H9 (cell line): ENCODE data around the gene MEGF8. TPM values are rescaled to one million over a fixed set of nuclear protein-coding genes. Genes with fewer than 3 reads are reported as not detected.

Source experiments
- DNase-seq: peaks from one replicate; pipeline ENCODE4 v3.0.0-alpha.2; 2017
- H2AFZ ChIP-seq: one replicate; pipeline ENCODE4 v1.6.1; 2013; ENCODE audit warnings: mild to moderate bottlenecking, low read length, control low read depth, moderate library complexity
- H2AK5ac ChIP-seq: 2 replicates; pipeline ENCODE4 v1.6.1; 2013; ENCODE audit warnings: low read length, control low read depth, mixed read lengths; ENCODE audit not compliant: insufficient read length
- H2BK120ac ChIP-seq: one replicate; pipeline ENCODE4 v1.6.1; 2013; ENCODE audit warnings: low read depth, mild to moderate bottlenecking, low read length, control low read depth, inconsistent platforms; ENCODE audit not compliant: poor library complexity, severe bottlenecking
- H2BK12ac ChIP-seq: 2 replicates; pipeline ENCODE4 v1.6.1; 2013; ENCODE audit warnings: low read length, control low read depth, mixed read lengths, low read depth; ENCODE audit not compliant: insufficient read length
- H2BK15ac ChIP-seq: 2 replicates; pipeline ENCODE4 v1.6.1; 2013; ENCODE audit warnings: low read depth, low read length, control low read depth
- H2BK20ac ChIP-seq: one replicate; pipeline ENCODE4 v1.6.1; 2013; ENCODE audit warnings: low read depth, mild to moderate bottlenecking, low read length, control low read depth, inconsistent platforms; ENCODE audit not compliant: poor library complexity, severe bottlenecking
- H2BK5ac ChIP-seq: 2 replicates; pipeline ENCODE4 v1.6.1; 2013; ENCODE audit warnings: low read length, control low read depth, mixed read lengths; ENCODE audit not compliant: insufficient read length
- H3K14ac ChIP-seq: 2 replicates; pipeline ENCODE4 v1.6.1; 2013; ENCODE audit warnings: low read length, control low read depth; ENCODE audit not compliant: insufficient read depth
- H3K18ac ChIP-seq: 2 replicates; pipeline ENCODE4 v1.6.1; 2013; ENCODE audit warnings: low read depth, mild to moderate bottlenecking, mixed read lengths, low read length, control low read depth; ENCODE audit not compliant: insufficient read length
- H3K23ac ChIP-seq: 2 replicates; pipeline ENCODE4 v1.6.1; 2013; ENCODE audit warnings: low read length, control low read depth, mixed read lengths, low read depth; ENCODE audit not compliant: insufficient read length
- H3K23me2 ChIP-seq: 2 replicates; pipeline ENCODE4 v1.6.1; 2013; ENCODE audit warnings: low read depth, mild to moderate bottlenecking, mixed read lengths, low read length, control low read depth; ENCODE audit not compliant: insufficient read length, poor library complexity, severe bottlenecking
- H3K27ac ChIP-seq: 2 replicates; pipeline ENCODE4 v1.5.1; 2013; ENCODE audit warnings: low read length, control low read depth, mixed read lengths, low read depth; ENCODE audit not compliant: insufficient read length
- H3K27me3 ChIP-seq: 2 replicates; pipeline ENCODE4 v1.6.1; 2013; ENCODE audit warnings: low read length, control low read depth, inconsistent platforms; ENCODE audit not compliant: insufficient read depth
- H3K4ac ChIP-seq: 2 replicates; pipeline ENCODE4 v1.6.1; 2013; ENCODE audit warnings: low read depth, mild to moderate bottlenecking, control low read depth, inconsistent platforms, low read length, moderate library complexity
- H3K4me1 ChIP-seq: 2 replicates; pipeline ENCODE4 v1.6.1; 2013; ENCODE audit warnings: low read length, control low read depth, inconsistent platforms; ENCODE audit not compliant: insufficient read depth
- H3K4me2 ChIP-seq: 2 replicates; pipeline ENCODE4 v1.6.1; 2013; ENCODE audit warnings: low read length, control low read depth, mixed read lengths; ENCODE audit not compliant: insufficient read length, insufficient read depth
- H3K56ac ChIP-seq: 2 replicates; pipeline ENCODE4 v1.6.1; 2013; ENCODE audit warnings: low read depth, mild to moderate bottlenecking, mixed read lengths, low read length, control low read depth; ENCODE audit not compliant: insufficient read length
- H3K79me1 ChIP-seq: 2 replicates; pipeline ENCODE4 v1.6.1; 2013; ENCODE audit warnings: low read depth, mild to moderate bottlenecking, moderate library complexity, low read length, control low read depth, inconsistent platforms; ENCODE audit not compliant: insufficient read depth, poor library complexity, severe bottlenecking
- H3K79me2 ChIP-seq: 2 replicates; pipeline ENCODE4 v1.6.1; 2013; ENCODE audit warnings: low read length, control low read depth, inconsistent platforms; ENCODE audit not compliant: insufficient read depth
- H3K9ac ChIP-seq: 2 replicates; pipeline ENCODE4 v1.6.1; 2013; ENCODE audit warnings: low read length, control low read depth, mixed read lengths; ENCODE audit not compliant: insufficient read length; ENCODE audit errors: extremely low read depth
- H3K9me3 ChIP-seq: one replicate; pipeline ENCODE4 v1.6.1; 2013; ENCODE audit warnings: low read depth, low read length, inconsistent platforms; ENCODE audit not compliant: control insufficient read depth
- H3T11ph ChIP-seq: one replicate; pipeline ENCODE4 v1.6.1; 2013; ENCODE audit warnings: mild to moderate bottlenecking, low read length, control low read depth, inconsistent platforms
- H4K20me1 ChIP-seq: one replicate; pipeline ENCODE4 v1.6.1; 2013; ENCODE audit not compliant: control insufficient read depth, insufficient read length, insufficient read depth
- H4K5ac ChIP-seq: 2 replicates; pipeline ENCODE4 v1.6.1; 2013; ENCODE audit warnings: low read depth, mild to moderate bottlenecking, mixed read lengths, low read length, control low read depth; ENCODE audit not compliant: insufficient read length
- H4K8ac ChIP-seq: replicated peaks from 2 replicates; pipeline ENCODE4 v1.6.1; 2013; ENCODE audit warnings: low read length, control low read depth, mixed read lengths, low read depth; ENCODE audit not compliant: insufficient read length
- H4K91ac ChIP-seq: 2 replicates; pipeline ENCODE4 v1.6.1; 2013; ENCODE audit warnings: low read depth, mild to moderate bottlenecking, moderate library complexity, mixed read lengths, low read length, control low read depth; ENCODE audit not compliant: insufficient read length
- H3K27ac Mint-ChIP-seq, 3 experiments: 2 replicates in 2 of 3; 3 replicates in 1 of 3; pipeline ENCODE4 v1.8.0; 2020 to 2021; ENCODE audit warnings: mixed read lengths in 3 of 3, mild to moderate bottlenecking in 1 of 3, moderate library complexity in 1 of 3
- H3K27me3 Mint-ChIP-seq: 2 replicates; pipeline ENCODE4 v1.8.0; 2021; ENCODE audit warnings: low read depth, mild to moderate bottlenecking, moderate library complexity, mixed read lengths
- H3K36me3 Mint-ChIP-seq, 3 experiments: 2 replicates in 2 of 3; 3 replicates in 1 of 3; pipeline ENCODE4 v1.8.0; 2020 to 2021; ENCODE audit warnings: low read depth in 3 of 3, mixed read lengths in 3 of 3; ENCODE audit not compliant: insufficient read depth in 1 of 3
- H3K4me1 Mint-ChIP-seq, 2 experiments: 2 replicates each; pipeline ENCODE4 v1.8.0; 2020; ENCODE audit warnings: mixed read lengths in 2 of 2
- H3K4me3 Mint-ChIP-seq, 2 experiments: 2 replicates in 1 of 2; 3 replicates in 1 of 2; pipeline ENCODE4 v1.8.0; 2020 to 2021; ENCODE audit warnings: mild to moderate bottlenecking in 2 of 2, mixed read lengths in 2 of 2, moderate library complexity in 1 of 2
- H3K9me3 Mint-ChIP-seq, 2 experiments: 2 replicates in 1 of 2; 3 replicates in 1 of 2; pipeline ENCODE4 v1.8.0; 2020; ENCODE audit warnings: mild to moderate bottlenecking in 2 of 2, mixed read lengths in 2 of 2, moderate library complexity in 1 of 2
- whole genome bisulfite sequencing: extraction: QIAGEN DNeasy Blood & Tissue Kit; methylation state at CpG from one replicate; pipeline ENCODE4 v1.1.7; 2013; ENCODE audit warnings: missing lambda C conversion rate, low lambda C conversion rate, mixed read lengths; ENCODE audit not compliant: insufficient read length; ENCODE audit errors: extremely low coverage; 5-methylcytosine and 5-hydroxymethylcytosine counted together
- total RNA-seq: library from RNA; stranded (reverse); gene quantifications from 2 replicates; pipeline ENCODE4 v1.2.1, GENCODE V29; 2021
- TF ChIP-seq, protein P1 (sequence below): fragments of 200-600 bp; sonication (generic); conservative IDR thresholded peaks from 3 replicates; pipeline ENCODE4 v1.8.0; 2021; ENCODE audit warnings: antibody characterized with exemption, mild to moderate bottlenecking

MEGF8 gene
- total RNA-seq, 1 experiment from 2014 or later: 28.4 TPM

DNA sequence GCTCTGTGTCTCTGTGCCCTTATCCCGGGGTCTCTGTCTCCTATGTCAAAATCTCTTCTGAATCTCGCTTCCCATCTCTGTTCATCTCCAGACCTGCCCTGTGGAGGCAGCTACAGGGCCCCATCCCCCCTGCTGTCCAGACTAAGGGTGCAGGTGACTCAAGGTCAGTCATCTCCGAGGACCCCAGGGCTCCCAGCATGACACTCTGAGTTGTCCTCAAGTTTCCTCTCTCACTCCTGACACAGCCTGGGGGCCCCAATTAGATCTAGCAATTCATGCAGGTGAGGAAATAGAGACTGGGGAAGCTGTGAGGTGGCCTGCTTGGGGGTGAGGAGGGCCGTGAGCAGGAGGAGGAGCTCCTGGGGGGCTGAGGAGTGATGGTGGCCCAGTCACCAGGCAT, 66.7 kb downstream of the MEGF8 start:
- no peaks in the 10 kb centered on the region for H3K23me2 ChIP-seq
- H4K91ac ChIP-seq: no peak overlapping the region
- Mint-ChIP-seq H3K36me3 (no peaks in the 10 kb centered on the region), H3K27ac (no peak overlapping the region), H3K9me3 (peaks cover 0 to 2% of the 10 kb centered on the region in 2 experiments; a peak in 1 of 5 replicates), H3K4me1 (peaks cover 22 to 38% of the 10 kb centered on the region in 2 experiments), H3K4me3 (no peak overlapping the region), H3K27me3 (peaks cover 64% of the 10 kb centered on the region)
- no peak overlapping the region for H2BK120ac ChIP-seq
- no peak for DNase-seq
- no peak overlapping the region for H3K14ac ChIP-seq
- no peaks in the 10 kb centered on the region for H3K79me1 ChIP-seq
- H2AFZ ChIP-seq: no peak overlapping the region
- H3K27ac ChIP-seq: no peak overlapping the region
- H3K9ac ChIP-seq: no peak overlapping the region
- no peak overlapping the region for H4K5ac ChIP-seq
- H4K8ac ChIP-seq: no peak overlapping the region
- H3K56ac ChIP-seq: no peak overlapping the region
- no peaks in the 10 kb centered on the region for H3K79me2 ChIP-seq
- WGBS: no CpG with 5 or more reads among the region's 4 CpGs
- no peaks in the 10 kb centered on the region for H3K9me3 ChIP-seq
- H4K20me1 ChIP-seq: no peaks in the 10 kb centered on the region
- no peak overlapping the region for H2BK15ac ChIP-seq
- H3T11ph ChIP-seq: no peak overlapping the region
- no peak overlapping the region for H2BK20ac ChIP-seq
- no peak overlapping the region for H3K4me2 ChIP-seq
- H3K27me3 ChIP-seq: no peaks in the 10 kb centered on the region; the same call in 1 of the 2 replicates
- H2BK5ac ChIP-seq: no peak overlapping the region
- no peak overlapping the region for H2BK12ac ChIP-seq
- no peak overlapping the region for H3K23ac ChIP-seq
- H3K4ac ChIP-seq: no peak overlapping the region
- no peaks in the 10 kb centered on the region; the same call in 1 of the 2 replicates for H3K4me1 ChIP-seq
- TF ChIP-seq, protein P1, sequence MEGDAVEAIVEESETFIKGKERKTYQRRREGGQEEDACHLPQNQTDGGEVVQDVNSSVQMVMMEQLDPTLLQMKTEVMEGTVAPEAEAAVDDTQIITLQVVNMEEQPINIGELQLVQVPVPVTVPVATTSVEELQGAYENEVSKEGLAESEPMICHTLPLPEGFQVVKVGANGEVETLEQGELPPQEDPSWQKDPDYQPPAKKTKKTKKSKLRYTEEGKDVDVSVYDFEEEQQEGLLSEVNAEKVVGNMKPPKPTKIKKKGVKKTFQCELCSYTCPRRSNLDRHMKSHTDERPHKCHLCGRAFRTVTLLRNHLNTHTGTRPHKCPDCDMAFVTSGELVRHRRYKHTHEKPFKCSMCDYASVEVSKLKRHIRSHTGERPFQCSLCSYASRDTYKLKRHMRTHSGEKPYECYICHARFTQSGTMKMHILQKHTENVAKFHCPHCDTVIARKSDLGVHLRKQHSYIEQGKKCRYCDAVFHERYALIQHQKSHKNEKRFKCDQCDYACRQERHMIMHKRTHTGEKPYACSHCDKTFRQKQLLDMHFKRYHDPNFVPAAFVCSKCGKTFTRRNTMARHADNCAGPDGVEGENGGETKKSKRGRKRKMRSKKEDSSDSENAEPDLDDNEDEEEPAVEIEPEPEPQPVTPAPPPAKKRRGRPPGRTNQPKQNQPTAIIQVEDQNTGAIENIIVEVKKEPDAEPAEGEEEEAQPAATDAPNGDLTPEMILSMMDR: no peak
- H3K18ac ChIP-seq: no peak overlapping the region
- H2AK5ac ChIP-seq: no peak overlapping the region
